WTC11 (cell line): ENCODE data around the gene ADAMTSL4. TPM values are rescaled to one million over a fixed set of nuclear protein-coding genes. Genes with fewer than 3 reads are reported as not detected.

Experiments used
- ATAC-seq: fragments of 200-7000 bp; cut with Tn5 transposase; 2 replicates; pipeline ENCODE4 v1.10.0; 2021; ENCODE audit warnings: mild to moderate bottlenecking, moderate library complexity
- CTCF ChIA-PET: fragments of 300-600 bp; sonication (Branson Sonifier 250); formaldehyde crosslinking; loops from one replicate; lab custom pipeline; 2021; ENCODE audit warnings: antibody characterized with exemption; lab: Charles Lee
- POLR2A ChIA-PET: fragments of 350-600 bp; sonication (Branson Sonifier 250); formaldehyde crosslinking; loops from one replicate; lab custom pipeline; 2021; ENCODE audit warnings: antibody characterized with exemption; lab: Charles Lee
- DNase-seq: peaks from one replicate; pipeline ENCODE4 v3.0.0; 2021; ENCODE audit warnings: low spot score
- H3K27ac Mint-ChIP-seq: 2 replicates; pipeline ENCODE4 v1.8.0; 2021; ENCODE audit warnings: mixed read lengths
- H3K27me3 Mint-ChIP-seq: 2 replicates; pipeline ENCODE4 v1.8.0; 2021; ENCODE audit warnings: low read depth, mild to moderate bottlenecking, moderate library complexity, mixed read lengths
- H3K36me3 Mint-ChIP-seq: 2 replicates; pipeline ENCODE4 v1.8.0; 2021; ENCODE audit warnings: mixed read lengths
- H3K4me1 Mint-ChIP-seq: 2 replicates; pipeline ENCODE4 v1.8.0; 2022; ENCODE audit warnings: mixed read lengths
- H3K4me3 Mint-ChIP-seq: 2 replicates; pipeline ENCODE4 v1.8.0; 2021; ENCODE audit warnings: mild to moderate bottlenecking, moderate library complexity, mixed read lengths
- H3K9me3 Mint-ChIP-seq: 2 replicates; pipeline ENCODE4 v1.8.0; 2021; ENCODE audit warnings: mixed read lengths
- FOXJ3 ChIP-seq: sonication (generic); formaldehyde crosslinking; IDR thresholded peaks from 2 replicates; pipeline ENCODE4 v1.9.0; 2021; ENCODE audit warnings: missing genetic modification reagents, mild to moderate bottlenecking, borderline replicate concordance
- GABPB1 ChIP-seq: sonication (generic); formaldehyde crosslinking; IDR thresholded peaks from 2 replicates; pipeline ENCODE4 v1.8.1; 2023; ENCODE audit warnings: mild to moderate bottlenecking, missing genetic modification reagents
- JUN ChIP-seq: sonication (generic); formaldehyde crosslinking; IDR thresholded peaks from 2 replicates; pipeline ENCODE4 v1.8.0; 2023; ENCODE audit warnings: mild to moderate bottlenecking, missing genetic modification reagents
- KAT7 ChIP-seq: sonication (generic); formaldehyde crosslinking; IDR thresholded peaks from 2 replicates; pipeline ENCODE4 v1.8.1; 2023; ENCODE audit warnings: missing genetic modification reagents, mild to moderate bottlenecking, borderline replicate concordance
- NFE2L1 ChIP-seq: sonication (generic); formaldehyde crosslinking; IDR thresholded peaks from 2 replicates; pipeline ENCODE4 v1.8.1; 2023; ENCODE audit warnings: missing genetic modification reagents
- OVOL2 ChIP-seq: fragments of 250-450 bp; sonication (Bioruptor Pico); IDR thresholded peaks from 2 replicates; pipeline ENCODE4 v1.9.0; 2021; ENCODE audit warnings: mild to moderate bottlenecking, borderline replicate concordance
- PRRX2 ChIP-seq: fragments of 250-450 bp; sonication (Bioruptor Pico); IDR thresholded peaks from 2 replicates; pipeline ENCODE4 v1.8.0; 2021; ENCODE audit warnings: mild to moderate bottlenecking
- TCF7 ChIP-seq: sonication (generic); formaldehyde crosslinking; IDR thresholded peaks from 2 replicates; pipeline ENCODE4 v1.8.0; 2022; ENCODE audit warnings: mild to moderate bottlenecking, low read depth, missing genetic modification reagents, moderate library complexity
- TEAD4 ChIP-seq: sonication (generic); formaldehyde crosslinking; IDR thresholded peaks from 2 replicates; pipeline ENCODE4 v1.8.0; 2022; ENCODE audit warnings: mild to moderate bottlenecking, missing genetic modification reagents
- ZNF317 ChIP-seq: sonication (generic); formaldehyde crosslinking; IDR thresholded peaks from 2 replicates; pipeline ENCODE4 v1.8.1; 2023; ENCODE audit warnings: low read depth, mild to moderate bottlenecking, moderate library complexity, missing genetic modification reagents, borderline replicate concordance
- ZNF671 ChIP-seq: fragments of 250-450 bp; sonication (Bioruptor Pico); IDR thresholded peaks from 2 replicates; pipeline ENCODE4 v1.8.0; 2021; ENCODE audit warnings: mild to moderate bottlenecking
- total RNA-seq: library from RNA; stranded (reverse); gene quantifications from 3 replicates; pipeline ENCODE4 v1.2.3, GENCODE V29; 2021
- TF ChIP-seq, protein P1 (sequence below): sonication (generic); formaldehyde crosslinking; IDR thresholded peaks from 2 replicates; pipeline ENCODE4 v1.8.1; 2023; ENCODE audit warnings: mild to moderate bottlenecking, missing genetic modification reagents
- TF ChIP-seq, protein P2 (sequence below): sonication (generic); formaldehyde crosslinking; IDR thresholded peaks from 2 replicates; pipeline ENCODE4 v1.8.0; 2023; ENCODE audit warnings: missing genetic modification reagents
- TF ChIP-seq, protein P3 (sequence below): fragments of 250-450 bp; sonication (Bioruptor Pico); IDR thresholded peaks from 2 replicates; pipeline ENCODE4 v2.1.2; 2022; ENCODE audit warnings: mild to moderate bottlenecking, moderate library complexity
- TF ChIP-seq, protein P4 (sequence below): sonication (generic); formaldehyde crosslinking; IDR thresholded peaks from 2 replicates; pipeline ENCODE4 v1.8.1; 2023; ENCODE audit warnings: mild to moderate bottlenecking, missing genetic modification reagents
- TF ChIP-seq, protein P5 (sequence below): sonication (generic); formaldehyde crosslinking; IDR thresholded peaks from 2 replicates; pipeline ENCODE4 v1.8.0; 2022; ENCODE audit warnings: mild to moderate bottlenecking, missing genetic modification reagents
- TF ChIP-seq, protein P6 (sequence below): sonication (generic); formaldehyde crosslinking; IDR thresholded peaks from 2 replicates; pipeline ENCODE4 v1.8.1; 2022; ENCODE audit warnings: low read depth, missing genetic modification reagents, borderline replicate concordance
- TF ChIP-seq, protein P7 (sequence below): sonication (generic); formaldehyde crosslinking; IDR thresholded peaks from 2 replicates; pipeline ENCODE4 v1.8.1; 2023; ENCODE audit warnings: mild to moderate bottlenecking, missing genetic modification reagents, moderate library complexity
- TF ChIP-seq, protein P8 (sequence below): sonication (generic); formaldehyde crosslinking; IDR thresholded peaks from 2 replicates; pipeline ENCODE4 v1.8.1; 2022; ENCODE audit warnings: mild to moderate bottlenecking, moderate library complexity, missing genetic modification reagents
- TF ChIP-seq, protein P9 (sequence below): sonication (generic); formaldehyde crosslinking; IDR thresholded peaks from 2 replicates; pipeline ENCODE4 v1.8.1; 2023; ENCODE audit warnings: mild to moderate bottlenecking, moderate library complexity, missing genetic modification reagents
- TF ChIP-seq, protein P10 (sequence below): fragments of 250-450 bp; sonication (Bioruptor Pico); conservative IDR thresholded peaks from 2 replicates; pipeline ENCODE4 v1.9.0; 2021; ENCODE audit warnings: mild to moderate bottlenecking

Gene ADAMTSL4
- total RNA-seq, 1 experiment from 2014 or later: 6.6 TPM

DNA sequence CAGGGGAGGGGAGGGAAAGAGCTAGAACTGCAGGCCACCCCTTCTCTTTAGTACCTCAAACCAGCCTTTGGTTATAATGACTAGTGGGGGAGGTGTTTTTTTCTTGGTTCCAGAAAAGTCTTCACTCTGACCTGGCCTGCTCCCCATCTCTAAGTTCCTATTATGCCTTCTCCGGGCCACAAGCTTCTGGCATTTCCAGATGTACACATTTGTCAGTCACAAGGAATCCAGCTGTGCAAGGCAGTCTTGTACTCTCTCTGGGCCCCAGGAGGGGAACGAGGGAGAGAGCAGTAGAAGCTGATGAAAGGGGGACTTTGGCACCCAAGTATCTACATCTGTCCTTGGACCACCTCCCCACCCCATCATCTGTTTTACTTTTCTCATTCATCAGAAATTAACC, 36.4 kb upstream of the ADAMTSL4 start:
- Mint-ChIP-seq H3K4me1 (peaks cover 12% of the 10 kb centered on the region), H3K4me3 (no peak overlapping the region), H3K36me3 (peaks cover 4% of the 10 kb centered on the region; the same call in 1 of the 2 replicates), H3K27me3 (no peaks in the 10 kb centered on the region; the same call in 1 of the 2 replicates), H3K27ac (no peak overlapping the region), H3K9me3 (no peaks in the 10 kb centered on the region)
- TF ChIP-seq, protein P1, sequence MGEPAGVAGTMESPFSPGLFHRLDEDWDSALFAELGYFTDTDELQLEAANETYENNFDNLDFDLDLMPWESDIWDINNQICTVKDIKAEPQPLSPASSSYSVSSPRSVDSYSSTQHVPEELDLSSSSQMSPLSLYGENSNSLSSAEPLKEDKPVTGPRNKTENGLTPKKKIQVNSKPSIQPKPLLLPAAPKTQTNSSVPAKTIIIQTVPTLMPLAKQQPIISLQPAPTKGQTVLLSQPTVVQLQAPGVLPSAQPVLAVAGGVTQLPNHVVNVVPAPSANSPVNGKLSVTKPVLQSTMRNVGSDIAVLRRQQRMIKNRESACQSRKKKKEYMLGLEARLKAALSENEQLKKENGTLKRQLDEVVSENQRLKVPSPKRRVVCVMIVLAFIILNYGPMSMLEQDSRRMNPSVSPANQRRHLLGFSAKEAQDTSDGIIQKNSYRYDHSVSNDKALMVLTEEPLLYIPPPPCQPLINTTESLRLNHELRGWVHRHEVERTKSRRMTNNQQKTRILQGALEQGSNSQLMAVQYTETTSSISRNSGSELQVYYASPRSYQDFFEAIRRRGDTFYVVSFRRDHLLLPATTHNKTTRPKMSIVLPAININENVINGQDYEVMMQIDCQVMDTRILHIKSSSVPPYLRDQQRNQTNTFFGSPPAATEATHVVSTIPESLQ: no peak
- no peak for TF ChIP-seq TCF7 (CRISPR knock-in tag)
- TF ChIP-seq, protein P2, sequence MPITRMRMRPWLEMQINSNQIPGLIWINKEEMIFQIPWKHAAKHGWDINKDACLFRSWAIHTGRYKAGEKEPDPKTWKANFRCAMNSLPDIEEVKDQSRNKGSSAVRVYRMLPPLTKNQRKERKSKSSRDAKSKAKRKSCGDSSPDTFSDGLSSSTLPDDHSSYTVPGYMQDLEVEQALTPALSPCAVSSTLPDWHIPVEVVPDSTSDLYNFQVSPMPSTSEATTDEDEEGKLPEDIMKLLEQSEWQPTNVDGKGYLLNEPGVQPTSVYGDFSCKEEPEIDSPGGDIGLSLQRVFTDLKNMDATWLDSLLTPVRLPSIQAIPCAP (CRISPR knock-in tag): no peak
- TF ChIP-seq ZNF317 (CRISPR knock-in tag): no peak
- TF ChIP-seq, protein P3, sequence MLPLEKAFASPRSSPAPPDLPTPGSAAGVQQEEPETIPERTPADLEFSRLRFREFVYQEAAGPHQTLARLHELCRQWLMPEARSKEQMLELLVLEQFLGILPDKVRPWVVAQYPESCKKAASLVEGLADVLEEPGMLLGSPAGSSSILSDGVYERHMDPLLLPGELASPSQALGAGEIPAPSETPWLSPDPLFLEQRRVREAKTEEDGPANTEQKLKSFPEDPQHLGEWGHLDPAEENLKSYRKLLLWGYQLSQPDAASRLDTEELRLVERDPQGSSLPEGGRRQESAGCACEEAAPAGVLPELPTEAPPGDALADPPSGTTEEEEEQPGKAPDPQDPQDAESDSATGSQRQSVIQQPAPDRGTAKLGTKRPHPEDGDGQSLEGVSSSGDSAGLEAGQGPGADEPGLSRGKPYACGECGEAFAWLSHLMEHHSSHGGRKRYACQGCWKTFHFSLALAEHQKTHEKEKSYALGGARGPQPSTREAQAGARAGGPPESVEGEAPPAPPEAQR (CRISPR knock-in tag): no peak
- TF ChIP-seq JUN (CRISPR knock-in tag): no peak
- TF ChIP-seq, protein P4, sequence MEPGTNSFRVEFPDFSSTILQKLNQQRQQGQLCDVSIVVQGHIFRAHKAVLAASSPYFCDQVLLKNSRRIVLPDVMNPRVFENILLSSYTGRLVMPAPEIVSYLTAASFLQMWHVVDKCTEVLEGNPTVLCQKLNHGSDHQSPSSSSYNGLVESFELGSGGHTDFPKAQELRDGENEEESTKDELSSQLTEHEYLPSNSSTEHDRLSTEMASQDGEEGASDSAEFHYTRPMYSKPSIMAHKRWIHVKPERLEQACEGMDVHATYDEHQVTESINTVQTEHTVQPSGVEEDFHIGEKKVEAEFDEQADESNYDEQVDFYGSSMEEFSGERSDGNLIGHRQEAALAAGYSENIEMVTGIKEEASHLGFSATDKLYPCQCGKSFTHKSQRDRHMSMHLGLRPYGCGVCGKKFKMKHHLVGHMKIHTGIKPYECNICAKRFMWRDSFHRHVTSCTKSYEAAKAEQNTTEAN: no peak
- TF ChIP-seq, protein P5, sequence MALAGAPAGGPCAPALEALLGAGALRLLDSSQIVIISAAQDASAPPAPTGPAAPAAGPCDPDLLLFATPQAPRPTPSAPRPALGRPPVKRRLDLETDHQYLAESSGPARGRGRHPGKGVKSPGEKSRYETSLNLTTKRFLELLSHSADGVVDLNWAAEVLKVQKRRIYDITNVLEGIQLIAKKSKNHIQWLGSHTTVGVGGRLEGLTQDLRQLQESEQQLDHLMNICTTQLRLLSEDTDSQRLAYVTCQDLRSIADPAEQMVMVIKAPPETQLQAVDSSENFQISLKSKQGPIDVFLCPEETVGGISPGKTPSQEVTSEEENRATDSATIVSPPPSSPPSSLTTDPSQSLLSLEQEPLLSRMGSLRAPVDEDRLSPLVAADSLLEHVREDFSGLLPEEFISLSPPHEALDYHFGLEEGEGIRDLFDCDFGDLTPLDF (CRISPR knock-in tag): no peak
- TF ChIP-seq ZNF671 (CRISPR knock-in tag): no peak
- no peak for TF ChIP-seq TEAD4 (CRISPR knock-in tag)
- TF ChIP-seq, protein P6, sequence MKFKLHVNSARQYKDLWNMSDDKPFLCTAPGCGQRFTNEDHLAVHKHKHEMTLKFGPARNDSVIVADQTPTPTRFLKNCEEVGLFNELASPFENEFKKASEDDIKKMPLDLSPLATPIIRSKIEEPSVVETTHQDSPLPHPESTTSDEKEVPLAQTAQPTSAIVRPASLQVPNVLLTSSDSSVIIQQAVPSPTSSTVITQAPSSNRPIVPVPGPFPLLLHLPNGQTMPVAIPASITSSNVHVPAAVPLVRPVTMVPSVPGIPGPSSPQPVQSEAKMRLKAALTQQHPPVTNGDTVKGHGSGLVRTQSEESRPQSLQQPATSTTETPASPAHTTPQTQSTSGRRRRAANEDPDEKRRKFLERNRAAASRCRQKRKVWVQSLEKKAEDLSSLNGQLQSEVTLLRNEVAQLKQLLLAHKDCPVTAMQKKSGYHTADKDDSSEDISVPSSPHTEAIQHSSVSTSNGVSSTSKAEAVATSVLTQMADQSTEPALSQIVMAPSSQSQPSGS: no peak
- no peak for TF ChIP-seq PRRX2 (CRISPR knock-in tag)
- TF ChIP-seq, protein P7, sequence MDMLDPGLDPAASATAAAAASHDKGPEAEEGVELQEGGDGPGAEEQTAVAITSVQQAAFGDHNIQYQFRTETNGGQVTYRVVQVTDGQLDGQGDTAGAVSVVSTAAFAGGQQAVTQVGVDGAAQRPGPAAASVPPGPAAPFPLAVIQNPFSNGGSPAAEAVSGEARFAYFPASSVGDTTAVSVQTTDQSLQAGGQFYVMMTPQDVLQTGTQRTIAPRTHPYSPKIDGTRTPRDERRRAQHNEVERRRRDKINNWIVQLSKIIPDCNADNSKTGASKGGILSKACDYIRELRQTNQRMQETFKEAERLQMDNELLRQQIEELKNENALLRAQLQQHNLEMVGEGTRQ (CRISPR knock-in tag): no peak
- TF ChIP-seq NFE2L1 (CRISPR knock-in tag): no peak
- TF ChIP-seq, protein P8, sequence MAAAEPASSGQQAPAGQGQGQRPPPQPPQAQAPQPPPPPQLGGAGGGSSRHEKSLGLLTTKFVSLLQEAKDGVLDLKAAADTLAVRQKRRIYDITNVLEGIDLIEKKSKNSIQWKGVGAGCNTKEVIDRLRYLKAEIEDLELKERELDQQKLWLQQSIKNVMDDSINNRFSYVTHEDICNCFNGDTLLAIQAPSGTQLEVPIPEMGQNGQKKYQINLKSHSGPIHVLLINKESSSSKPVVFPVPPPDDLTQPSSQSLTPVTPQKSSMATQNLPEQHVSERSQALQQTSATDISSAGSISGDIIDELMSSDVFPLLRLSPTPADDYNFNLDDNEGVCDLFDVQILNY (CRISPR knock-in tag): no peak
- ChIA-PET POLR2A (no interaction called here), CTCF (interaction anchor here (9.7 kb wide), 1 partner anchor 22 kb away, joined by 139 read pairs; no protein-coding TSS in a partner anchor)
- DNase-seq: no peak
- ATAC-seq: no peak

DNA sequence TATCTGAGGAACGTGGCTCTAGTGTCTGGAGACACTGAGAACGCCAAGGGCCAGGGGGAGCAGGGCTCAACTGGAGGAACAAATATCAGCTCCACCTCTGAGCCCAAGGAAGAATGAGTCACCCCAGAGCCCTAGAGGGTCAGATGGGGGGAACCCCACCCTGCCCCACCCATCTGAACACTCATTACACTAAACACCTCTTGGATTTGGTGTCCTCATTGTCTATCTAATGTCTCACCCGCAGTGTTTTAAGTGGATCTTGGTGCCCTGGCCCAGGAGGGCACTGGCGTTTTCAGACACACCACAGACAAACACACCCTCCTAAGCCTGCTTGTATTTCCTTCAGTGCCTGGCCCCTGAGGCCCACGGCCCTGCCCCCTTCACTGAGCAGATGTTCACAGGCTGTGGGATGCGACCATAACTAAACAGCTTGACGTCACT, 35.8 kb upstream of the ADAMTSL4 start:
- H3K36me3 Mint-ChIP-seq: peaks cover 4% of the 10 kb centered on the region; the same call in 1 of the 2 replicates
- CTCF ChIA-PET: interaction anchor here (9.7 kb wide), 1 partner anchor 21 kb away, joined by 139 read pairs; no protein-coding TSS in a partner anchor
- peaks cover 12% of the 10 kb centered on the region for H3K4me1 Mint-ChIP-seq
- POLR2A ChIA-PET: no interaction called here
- H3K9me3 Mint-ChIP-seq: no peaks in the 10 kb centered on the region
- no peaks in the 10 kb centered on the region; the same call in 1 of the 2 replicates for H3K27me3 Mint-ChIP-seq
- DNase-seq (no peak), ATAC-seq (no peak)
- H3K27ac Mint-ChIP-seq: peak overlapping the region; percentile 73; the same call in 1 of the 2 replicates
- H3K4me3 Mint-ChIP-seq: no peak overlapping the region
- no peak for TF ChIP-seq FOXJ3
- no peak for TF ChIP-seq OVOL2
- no peak for TF ChIP-seq GABPB1 (CRISPR knock-in tag)
- no peak for TF ChIP-seq KAT7 (CRISPR knock-in tag)
- TF ChIP-seq, protein P9, sequence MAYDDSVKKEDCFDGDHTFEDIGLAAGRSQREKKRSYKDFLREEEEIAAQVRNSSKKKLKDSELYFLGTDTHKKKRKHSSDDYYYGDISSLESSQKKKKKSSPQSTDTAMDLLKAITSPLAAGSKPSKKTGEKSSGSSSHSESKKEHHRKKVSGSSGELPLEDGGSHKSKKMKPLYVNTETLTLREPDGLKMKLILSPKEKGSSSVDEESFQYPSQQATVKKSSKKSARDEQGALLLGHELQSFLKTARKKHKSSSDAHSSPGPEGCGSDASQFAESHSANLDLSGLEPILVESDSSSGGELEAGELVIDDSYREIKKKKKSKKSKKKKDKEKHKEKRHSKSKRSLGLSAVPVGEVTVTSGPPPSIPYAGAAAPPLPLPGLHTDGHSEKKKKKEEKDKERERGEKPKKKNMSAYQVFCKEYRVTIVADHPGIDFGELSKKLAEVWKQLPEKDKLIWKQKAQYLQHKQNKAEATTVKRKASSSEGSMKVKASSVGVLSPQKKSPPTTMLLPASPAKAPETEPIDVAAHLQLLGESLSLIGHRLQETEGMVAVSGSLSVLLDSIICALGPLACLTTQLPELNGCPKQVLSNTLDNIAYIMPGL (CRISPR knock-in tag): no peak
- TF ChIP-seq, protein P10, sequence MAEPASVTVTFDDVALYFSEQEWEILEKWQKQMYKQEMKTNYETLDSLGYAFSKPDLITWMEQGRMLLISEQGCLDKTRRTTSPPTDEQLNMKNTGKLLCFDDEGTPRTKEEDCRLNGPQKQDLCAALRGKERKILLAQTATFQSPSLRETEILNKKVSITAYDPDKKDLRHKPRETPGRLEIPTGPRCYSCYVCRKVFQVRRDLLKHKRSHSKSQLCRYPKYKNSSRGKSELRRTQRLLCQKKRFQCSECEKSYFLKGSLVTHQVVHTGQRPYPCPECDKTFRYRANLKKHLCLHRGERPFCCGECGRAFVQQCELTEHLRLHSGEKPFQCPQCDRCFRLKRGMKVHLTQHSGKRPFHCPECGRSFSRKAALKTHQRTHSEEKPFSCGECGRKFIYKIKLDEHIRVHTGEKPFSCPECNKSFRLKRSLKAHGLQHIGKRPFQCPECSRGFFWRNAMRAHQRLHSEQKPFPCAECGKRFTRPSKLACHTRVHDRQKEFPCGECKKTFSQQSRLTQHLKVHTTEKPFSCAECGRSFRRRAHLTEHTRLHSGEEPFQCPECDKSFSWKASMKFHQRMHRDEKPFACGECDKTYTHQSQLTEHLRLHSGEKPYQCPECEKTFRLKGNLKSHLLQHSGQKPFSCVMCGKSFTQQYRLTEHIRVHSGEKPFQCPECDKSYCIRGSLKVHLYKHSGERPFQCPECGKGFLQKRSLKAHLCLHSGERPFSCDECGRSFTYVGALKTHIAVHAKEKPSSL (CRISPR knock-in tag): no peak
